Stimulated activated CD8-positive, alpha-beta memory T cell treated with anti-CD3 and anti-CD28 coated beads, Interleukin-15, amount 100 ng/mL, for 1 hour (primary cell): ENCODE data around the gene ERC2.

Experiments
- DNase-seq: peaks from one replicate; pipeline ENCODE4 v3.0.0-alpha.2; 2020; ENCODE audit warnings: low read depth

ERC2 gene

GRCh38 chr3:55646121-55646520, 822.1 kb downstream of the ERC2 start:
- no peak for DNase-seq

- no peak for DNase-seq
Measured at GRCh38 chr3:55645422-55645821, 822.8 kb downstream of the ERC2 start.

- DNase-seq = no peak
Measured at GRCh38 chr3:55643283-55643682, 825.0 kb downstream of the ERC2 start.

- no peak for DNase-seq
Measured at GRCh38 chr3:55641964-55642363, 826.3 kb downstream of the ERC2 start.

- no peak for DNase-seq
Measured at GRCh38 chr3:55639896-55640765, 828.1 kb downstream of the ERC2 start.

- no peak for DNase-seq
Measured at GRCh38 chr3:55639143-55639542, 829.1 kb downstream of the ERC2 start.

- DNase-seq = no peak
Measured at GRCh38 chr3:55637906-55638638, 830.2 kb downstream of the ERC2 start.

GRCh38 chr3:55636300-55637195, 831.7 kb downstream of the ERC2 start:
- no peak for DNase-seq

GRCh38 chr3:55634345-55634744, 833.9 kb downstream of the ERC2 start:
- no peak for DNase-seq

GRCh38 chr3:55633333-55633732, 834.9 kb downstream of the ERC2 start:
- DNase-seq = no peak

GRCh38 chr3:55631766-55632331, 836.4 kb downstream of the ERC2 start:
- DNase-seq = no peak

GRCh38 chr3:55630921-55631299, 837.4 kb downstream of the ERC2 start:
- no peak for DNase-seq

GRCh38 chr3:55630280-55630920, 837.9 kb downstream of the ERC2 start:
- DNase-seq = no peak

- DNase-seq = no peak
Measured at GRCh38 chr3:55629432-55629831, 838.8 kb downstream of the ERC2 start.

- no peak for DNase-seq
Measured at GRCh38 chr3:55626279-55626665, 842.0 kb downstream of the ERC2 start.

- DNase-seq = no peak
Measured at GRCh38 chr3:55624238-55624637, 844.0 kb downstream of the ERC2 start.

- DNase-seq = no peak
Measured at GRCh38 chr3:55623786-55624185, 844.5 kb downstream of the ERC2 start.

GRCh38 chr3:55622733-55623132, 845.5 kb downstream of the ERC2 start:
- DNase-seq = no peak

GRCh38 chr3:55622116-55622515, 846.2 kb downstream of the ERC2 start:
- DNase-seq = no peak

- no peak for DNase-seq
Measured at GRCh38 chr3:55621648-55622047, 846.6 kb downstream of the ERC2 start.

- no peak for DNase-seq
Measured at GRCh38 chr3:55621026-55621422, 847.2 kb downstream of the ERC2 start.
